Brain microvascular endothelial cell (primary cell): Measurements from ENCODE around the gene NAPEPLD.
"Not testable (repeated sequence)": the region's sequence is repeated elsewhere in the genome, so short reads cannot be mapped to it uniquely, and the experiment has no call there.

Source experiments
- DNase-seq: peaks from one replicate; pipeline ENCODE4 v3.0.0-alpha.2; 2020
- H3K27ac ChIP-seq: fragments of 250-450 bp; sonication (Bioruptor Pico); 2 replicates; pipeline ENCODE4 v1.5.1; 2020; ENCODE audit warnings: mild to moderate bottlenecking, moderate library complexity
- H3K27me3 ChIP-seq: fragments of 250-450 bp; sonication (Bioruptor Pico); replicated peaks from 2 replicates; pipeline ENCODE4 v1.5.1; 2020; ENCODE audit warnings: mild to moderate bottlenecking
- H3K36me3 ChIP-seq: fragments of 250-450 bp; sonication (Bioruptor Pico); replicated peaks from 2 replicates; pipeline ENCODE4 v1.5.1; 2020; ENCODE audit warnings: mild to moderate bottlenecking
- H3K4me3 ChIP-seq: 2 replicates; pipeline ENCODE4 v1.5.1; 2011; ENCODE audit warnings: low read depth, mild to moderate bottlenecking, control low read depth, low read length, moderate library complexity
- in situ Hi-C: cut with HindIII; loops from 2 replicates; pipeline ENCODE4 v1.10.0; 2017; ENCODE audit warnings: low sequenced_read_pairs, low pct_ligation_motif_present
- TF ChIP-seq, protein P1 (sequence below): IDR thresholded peaks from 2 replicates; pipeline ENCODE4 v1.5.1; 2011; ENCODE audit warnings: low read depth, mild to moderate bottlenecking, moderate library complexity, low read length, control low read depth, inconsistent platforms; ENCODE audit errors: missing control alignments

The NAPEPLD gene

DNA sequence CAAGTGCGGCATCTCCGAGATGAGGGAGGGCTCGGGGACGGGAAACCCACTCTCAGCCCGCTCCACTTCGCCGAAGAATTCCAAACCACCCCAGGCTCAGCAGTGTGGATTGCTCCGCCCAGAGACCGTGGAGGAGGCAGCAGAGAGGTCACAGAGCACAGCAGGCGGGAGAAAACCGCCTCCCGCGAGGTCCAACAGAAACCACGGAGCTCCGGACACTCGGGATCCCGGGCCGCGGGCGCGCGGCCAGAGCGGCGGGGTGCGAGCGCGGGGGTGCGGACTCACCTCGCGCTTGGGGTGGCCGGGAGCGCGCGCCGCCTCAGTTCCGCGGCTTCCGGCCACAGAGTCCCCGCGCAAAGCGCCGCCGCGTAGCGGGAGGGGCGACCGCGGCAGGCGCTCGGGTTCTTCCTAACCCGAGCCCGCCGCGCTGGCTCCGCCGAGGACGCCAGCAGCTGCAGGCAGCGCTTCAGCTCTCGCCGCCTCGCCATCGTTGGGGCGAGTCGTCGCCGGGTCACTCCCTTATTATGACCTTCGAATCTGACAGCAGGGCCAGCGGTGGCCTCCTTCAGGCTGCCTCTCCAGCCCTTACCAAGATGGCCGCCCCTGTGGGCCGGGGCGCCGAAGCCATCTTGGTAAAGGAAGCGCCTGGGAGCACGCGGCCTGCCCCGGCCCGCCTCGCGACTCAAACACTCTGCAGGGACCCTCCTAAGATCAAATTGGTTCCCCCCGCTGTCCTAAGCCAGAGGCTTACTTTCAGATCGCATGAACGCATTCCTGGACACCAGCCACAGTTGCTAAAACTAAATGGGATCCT lies at the start of gene NAPEPLD:
TSS of gene NAPEPLD (minus strand) at position 106 of the 814 bp plus-strand sequence. CDS start 20,323 bp downstream, outside the sequence.
- Histone ChIP-seq H3K27me3 (no peaks in the 10 kb centered on the region), H3K27ac (peak within 1 kb of the TSS; percentile 92), H3K36me3 (no peaks in the 10 kb centered on the region), H3K4me3 (peak within 1 kb of the TSS; percentile 79)
- in situ Hi-C loops, result no loop called here
- TF ChIP-seq, protein P1, sequence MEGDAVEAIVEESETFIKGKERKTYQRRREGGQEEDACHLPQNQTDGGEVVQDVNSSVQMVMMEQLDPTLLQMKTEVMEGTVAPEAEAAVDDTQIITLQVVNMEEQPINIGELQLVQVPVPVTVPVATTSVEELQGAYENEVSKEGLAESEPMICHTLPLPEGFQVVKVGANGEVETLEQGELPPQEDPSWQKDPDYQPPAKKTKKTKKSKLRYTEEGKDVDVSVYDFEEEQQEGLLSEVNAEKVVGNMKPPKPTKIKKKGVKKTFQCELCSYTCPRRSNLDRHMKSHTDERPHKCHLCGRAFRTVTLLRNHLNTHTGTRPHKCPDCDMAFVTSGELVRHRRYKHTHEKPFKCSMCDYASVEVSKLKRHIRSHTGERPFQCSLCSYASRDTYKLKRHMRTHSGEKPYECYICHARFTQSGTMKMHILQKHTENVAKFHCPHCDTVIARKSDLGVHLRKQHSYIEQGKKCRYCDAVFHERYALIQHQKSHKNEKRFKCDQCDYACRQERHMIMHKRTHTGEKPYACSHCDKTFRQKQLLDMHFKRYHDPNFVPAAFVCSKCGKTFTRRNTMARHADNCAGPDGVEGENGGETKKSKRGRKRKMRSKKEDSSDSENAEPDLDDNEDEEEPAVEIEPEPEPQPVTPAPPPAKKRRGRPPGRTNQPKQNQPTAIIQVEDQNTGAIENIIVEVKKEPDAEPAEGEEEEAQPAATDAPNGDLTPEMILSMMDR, result no peak
- DNase-seq, result peak; percentile 84

DNA sequence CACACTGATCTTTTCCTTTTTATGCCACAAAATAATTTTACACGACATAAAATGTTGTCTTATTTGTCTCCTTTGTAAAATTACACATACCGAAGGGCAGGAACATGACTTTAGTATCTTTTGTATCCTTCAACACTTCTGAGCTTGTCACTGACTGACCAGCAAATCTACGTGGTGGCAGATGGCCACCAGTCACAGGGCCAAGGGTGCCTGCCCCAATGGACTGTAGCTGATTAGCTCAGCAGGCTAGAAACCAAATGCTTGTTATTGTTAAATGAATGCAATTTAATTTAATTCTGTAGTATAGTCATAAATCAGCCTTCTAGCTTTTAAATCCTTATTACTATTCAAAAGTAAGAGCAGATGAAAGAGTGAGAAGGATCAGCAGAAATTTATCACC lies 49.2 kb upstream of the NAPEPLD start:
- H3K4me3 ChIP-seq, H3K36me3 ChIP-seq, H3K27me3 ChIP-seq, H3K27ac ChIP-seq, in situ Hi-C loops, DNase-seq: not testable (repeated sequence)

DNA sequence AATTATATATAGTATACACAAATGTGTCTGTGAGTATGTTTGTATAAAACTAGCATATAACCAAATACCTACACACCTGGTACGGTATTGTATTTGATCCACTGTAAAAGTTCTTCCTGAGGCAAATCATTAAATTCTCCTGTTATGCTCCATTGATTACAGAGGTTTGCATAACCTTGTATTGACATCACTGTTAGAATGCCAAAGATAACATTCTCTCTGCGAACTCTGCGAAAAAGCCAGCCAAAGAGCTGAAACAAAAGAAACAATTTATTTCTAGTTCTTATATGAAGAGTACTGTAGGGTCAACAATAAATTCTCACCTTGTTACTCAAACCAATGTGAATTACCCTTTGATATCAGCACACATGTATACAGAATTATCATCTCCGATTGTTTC lies 46.5 kb upstream of the NAPEPLD start:
- H3K36me3 ChIP-seq, in situ Hi-C loops, DNase-seq, H3K4me3 ChIP-seq, H3K27me3 ChIP-seq, H3K27ac ChIP-seq: not testable (repeated sequence)

DNA sequence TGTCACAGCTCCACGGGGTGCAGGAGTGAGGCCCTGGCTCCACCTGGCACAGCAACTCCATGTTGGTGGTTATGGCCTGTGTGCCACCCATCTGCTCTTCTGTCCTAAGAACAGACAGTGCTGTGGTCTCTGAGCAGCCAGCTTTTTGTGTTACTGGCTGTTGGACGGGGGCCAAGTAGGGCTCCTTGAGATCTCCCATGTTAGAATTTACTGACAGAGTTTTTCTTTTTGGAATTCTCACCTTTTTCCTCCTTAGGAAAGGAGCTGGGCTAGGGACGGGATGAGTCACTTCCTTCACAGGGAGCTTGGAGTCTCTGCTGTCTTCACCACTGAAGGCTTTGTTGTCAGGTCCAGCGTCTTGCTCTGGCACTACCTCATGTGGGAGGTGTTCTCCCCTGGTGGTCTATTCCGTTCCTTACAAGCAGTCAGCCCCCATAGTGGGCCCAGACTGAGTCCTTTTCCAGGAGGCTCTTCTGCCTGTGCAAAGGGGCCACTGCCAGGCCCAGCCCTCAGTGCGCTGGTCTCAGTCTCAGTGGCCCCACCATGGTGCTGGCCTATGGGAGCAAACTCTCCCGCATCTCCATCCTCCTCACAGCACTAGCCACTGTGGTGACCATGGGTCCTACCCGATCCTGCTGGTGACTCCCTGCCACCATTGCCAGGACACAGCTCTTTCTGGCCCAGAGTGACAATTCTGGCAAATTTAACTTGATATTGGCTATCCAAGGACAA lies 23.7 kb upstream of the NAPEPLD start:
- H3K36me3 ChIP-seq, DNase-seq, H3K27me3 ChIP-seq, H3K27ac ChIP-seq, in situ Hi-C loops, H3K4me3 ChIP-seq: not testable (repeated sequence)

DNA sequence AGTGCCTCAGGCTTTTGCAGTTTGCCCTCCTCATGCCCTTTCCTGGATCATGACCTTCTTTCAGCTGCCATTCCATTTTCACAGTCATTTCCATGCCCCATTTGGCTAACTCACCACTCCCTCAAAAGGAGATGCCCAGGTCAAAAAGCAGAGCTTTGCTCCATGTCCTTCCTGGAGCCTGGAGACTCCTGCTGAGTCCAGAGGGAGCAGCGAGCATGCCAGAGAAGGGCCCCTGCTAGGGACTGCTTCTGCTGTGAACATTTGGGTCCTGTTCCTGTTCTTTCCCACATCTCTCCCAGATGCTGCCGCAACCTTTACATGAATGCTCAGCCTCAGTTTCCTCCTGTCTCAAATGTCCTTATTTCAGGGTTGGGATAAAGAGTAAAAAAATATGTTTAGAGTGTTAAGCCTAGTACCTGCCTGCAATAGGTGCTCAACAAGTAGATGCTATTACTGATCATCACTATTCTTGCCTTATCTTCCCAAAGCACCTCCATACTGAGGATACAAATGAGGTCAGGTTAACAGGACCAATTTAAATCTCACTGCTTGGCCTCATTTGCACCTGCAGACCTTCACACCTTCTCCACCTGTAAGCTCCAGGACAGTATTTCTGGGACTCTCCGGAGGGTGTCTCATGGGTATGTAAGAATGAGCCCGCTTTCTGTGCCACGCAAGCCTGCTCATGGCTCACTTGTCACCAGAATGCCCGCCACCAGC lies 23.0 kb upstream of the NAPEPLD start:
- H3K36me3 ChIP-seq, H3K4me3 ChIP-seq, in situ Hi-C loops, H3K27me3 ChIP-seq, DNase-seq, H3K27ac ChIP-seq: not testable (repeated sequence)

DNA sequence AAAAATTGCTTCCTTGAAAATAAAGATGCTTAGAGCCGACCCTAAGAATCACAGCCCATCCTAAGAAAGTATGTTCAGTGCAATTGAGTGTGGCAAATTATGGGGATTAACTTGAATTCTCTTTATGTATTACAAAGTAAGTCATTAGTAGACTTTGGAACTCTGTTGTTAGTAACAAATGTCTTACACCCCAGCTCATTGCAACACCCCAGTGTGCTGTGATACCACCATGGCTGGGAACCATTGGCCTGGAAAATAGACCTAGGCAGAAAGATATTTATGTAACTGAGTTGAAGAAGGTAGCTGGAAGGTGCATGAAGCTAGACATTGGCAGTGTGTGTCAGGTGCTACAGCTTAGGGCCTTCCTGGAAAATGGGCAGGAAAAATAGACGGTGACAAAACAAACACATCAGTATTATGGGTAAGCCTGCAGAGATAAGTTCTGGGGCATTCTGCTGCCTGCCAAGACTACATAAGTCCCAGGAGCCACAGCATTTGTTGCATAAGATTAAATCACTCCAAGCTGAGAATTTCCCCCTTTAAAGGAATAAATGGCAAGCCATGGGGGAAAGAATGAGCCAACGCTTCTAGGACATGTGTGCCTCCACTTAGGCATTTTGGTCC lies 18.1 kb upstream of the NAPEPLD start:
- H3K27ac ChIP-seq, H3K4me3 ChIP-seq, in situ Hi-C loops, DNase-seq, H3K27me3 ChIP-seq, H3K36me3 ChIP-seq: not testable (repeated sequence)

DNA sequence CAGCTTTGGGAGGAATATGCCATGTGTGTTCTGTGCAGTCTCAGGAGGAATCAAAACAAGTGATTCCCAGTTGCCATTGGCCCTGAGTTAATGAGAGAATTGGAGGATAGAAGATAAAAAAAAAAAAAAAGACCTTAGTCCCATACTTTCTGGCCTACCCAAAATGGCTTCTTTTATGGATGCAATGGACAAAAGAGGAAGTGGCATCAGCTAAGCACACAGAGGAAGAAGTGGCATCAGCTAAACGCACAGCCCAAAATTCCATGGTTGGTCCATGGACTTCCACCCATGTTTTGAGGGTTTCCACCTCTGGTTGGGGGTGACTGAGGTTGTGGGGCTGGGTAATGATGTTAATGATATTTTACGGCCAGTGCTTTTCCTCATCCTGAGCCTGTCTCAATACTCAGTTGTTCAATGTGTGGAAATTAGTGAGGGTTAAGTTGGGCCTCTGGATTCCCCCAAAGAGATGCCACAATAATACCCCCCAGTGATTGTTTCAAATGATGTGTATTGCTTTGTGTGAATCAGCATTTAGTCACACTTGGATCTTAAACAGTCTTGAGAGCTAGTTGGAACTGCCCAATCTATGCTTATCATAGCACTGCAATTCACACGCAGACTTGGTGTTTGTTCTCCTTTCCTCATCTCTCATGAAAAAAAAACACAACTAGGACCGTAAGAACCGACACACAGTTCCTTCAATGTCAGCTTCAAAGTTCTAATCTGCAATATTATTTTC lies 14.4 kb upstream of the NAPEPLD start:
- H3K4me3 ChIP-seq, in situ Hi-C loops, H3K27me3 ChIP-seq, H3K36me3 ChIP-seq, DNase-seq, H3K27ac ChIP-seq: not testable (repeated sequence)

DNA sequence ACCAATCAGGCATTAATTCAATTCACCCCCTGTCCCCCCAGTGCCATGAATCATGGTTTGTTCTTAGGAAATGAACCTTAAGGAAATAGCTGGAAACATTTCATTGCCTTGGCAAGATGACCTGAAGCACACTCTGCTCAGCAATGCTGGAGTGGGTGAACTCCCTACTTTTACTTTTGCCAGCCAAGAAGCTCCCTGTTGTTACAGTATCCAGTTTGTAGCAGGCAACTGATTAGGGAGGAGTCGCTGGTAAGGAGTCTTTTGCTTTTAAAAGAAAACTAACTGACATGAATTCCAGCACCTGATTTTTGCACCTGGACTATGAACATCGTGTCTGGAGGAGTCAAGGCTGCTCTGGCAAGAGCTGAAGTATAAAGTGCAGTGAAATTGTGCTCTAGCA lies 13.7 kb upstream of the NAPEPLD start:
- H3K36me3 ChIP-seq, H3K27ac ChIP-seq, in situ Hi-C loops, H3K27me3 ChIP-seq, H3K4me3 ChIP-seq: not testable (repeated sequence)
- peak; percentile 11 for DNase-seq

DNA sequence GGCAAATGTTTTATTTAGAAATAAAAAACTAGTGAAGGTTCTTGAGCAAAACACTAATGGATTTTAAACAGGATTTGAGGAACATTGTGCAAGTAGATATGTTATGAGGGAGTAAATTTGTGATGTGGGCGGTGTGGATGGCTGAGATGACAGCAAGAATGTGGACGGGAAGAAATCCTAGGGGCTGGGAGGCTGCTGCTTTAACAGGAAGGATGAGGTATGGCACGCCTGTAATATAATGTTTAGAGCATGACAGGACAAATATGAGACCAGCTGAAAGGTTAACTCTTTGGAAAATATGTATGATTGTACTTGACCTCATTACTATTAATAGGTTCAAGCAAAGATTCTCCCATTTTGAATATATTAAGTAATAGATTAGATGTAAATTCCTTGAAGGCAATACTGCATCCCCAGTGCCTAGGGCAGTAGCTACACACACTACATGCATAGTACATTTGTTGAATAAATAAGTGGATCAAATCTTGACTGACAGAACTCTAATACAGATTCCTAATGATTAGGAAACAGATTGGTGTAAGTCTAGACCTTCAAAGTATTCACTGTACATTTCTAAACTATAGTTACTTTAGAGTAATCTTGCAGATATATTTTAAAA lies 13.2 kb upstream of the NAPEPLD start:
- H3K27ac ChIP-seq, H3K4me3 ChIP-seq, H3K36me3 ChIP-seq, in situ Hi-C loops, H3K27me3 ChIP-seq, DNase-seq: not testable (repeated sequence)

DNA sequence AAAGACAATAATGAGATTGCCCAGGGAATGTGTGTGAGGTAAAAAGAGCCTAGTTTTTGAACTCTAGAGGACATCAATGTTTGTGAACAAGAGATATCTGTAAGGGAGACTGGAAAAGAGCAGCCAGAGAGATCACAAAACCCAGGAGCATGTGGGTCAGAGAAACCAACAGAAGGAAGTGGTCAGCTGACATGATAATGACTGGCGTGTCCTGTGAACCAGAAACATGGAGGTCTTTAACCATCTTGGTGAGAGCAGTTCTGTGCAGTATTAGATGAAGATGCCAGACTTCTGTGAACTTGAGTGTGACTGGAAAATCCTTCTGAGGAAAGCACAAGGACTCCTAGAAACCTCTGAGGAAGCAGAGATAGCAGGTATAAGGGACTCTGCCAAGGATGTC lies 10.2 kb upstream of the NAPEPLD start:
- H3K4me3 ChIP-seq, H3K36me3 ChIP-seq, H3K27me3 ChIP-seq, H3K27ac ChIP-seq, in situ Hi-C loops, DNase-seq: not testable (repeated sequence)

DNA sequence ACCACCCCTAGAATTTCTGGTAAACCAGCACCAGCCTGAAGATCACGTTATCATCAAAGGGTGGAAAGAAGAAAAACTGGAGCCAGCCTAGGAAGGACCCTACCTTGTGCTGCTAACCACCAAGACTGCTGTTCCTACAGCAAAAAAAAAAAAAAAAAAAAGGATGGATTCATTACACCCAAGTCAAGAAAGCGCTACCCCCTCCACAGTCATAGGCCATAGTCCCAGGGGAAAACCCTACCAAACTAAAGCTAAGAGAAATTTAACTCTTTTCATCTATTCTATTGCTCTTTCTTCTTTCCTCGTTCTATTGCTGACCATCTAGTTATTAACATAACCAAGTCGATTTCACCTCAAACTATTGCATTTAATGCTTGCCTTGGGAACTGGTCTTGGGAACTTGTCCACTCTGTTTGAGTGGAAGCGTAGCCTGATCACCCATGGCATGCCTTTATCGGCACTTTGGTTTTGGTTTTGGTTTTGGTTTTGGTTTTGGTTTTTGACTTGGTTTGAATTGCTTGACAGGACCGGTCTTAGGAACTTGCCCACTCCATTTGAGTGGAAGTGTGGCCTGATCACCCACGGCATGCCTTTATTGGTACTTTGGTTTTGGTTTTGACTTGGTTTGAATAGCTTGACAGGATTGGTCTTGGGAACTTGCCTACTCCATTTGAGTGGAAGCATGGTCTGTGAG lies 6.6 kb upstream of the NAPEPLD start:
- H3K27me3 ChIP-seq, in situ Hi-C loops, H3K4me3 ChIP-seq, DNase-seq, H3K36me3 ChIP-seq, H3K27ac ChIP-seq: not testable (repeated sequence)
